C1 segment of cervical spinal cord (tissue), 14 donors: ENCODE results near the gene HSD17B8.
A peak's percentile ranks its signal among the peaks of the same experiment; 100 is the strongest.
"Not testable (repeated sequence)": the region's sequence is repeated elsewhere in the genome, so short reads cannot be mapped to it uniquely, and the experiment has no call there.

Experiments used
- DNase-seq, 14 donors: peaks; one replicate each; lab custom pipeline; 2025; lab: John Stamatoyannopoulos, UW

HSD17B8 gene

GRCh38 chr6:33206027-33206863, 1.8 kb downstream of the HSD17B8 start:
- peak in 1 of 14 donors; percentile 13 for DNase-seq

GRCh38 chr6:33206864-33207551, 2.6 kb downstream of the HSD17B8 start:
- peak in 2 of 14 donors; percentile 25 to 68 for DNase-seq

DNA sequence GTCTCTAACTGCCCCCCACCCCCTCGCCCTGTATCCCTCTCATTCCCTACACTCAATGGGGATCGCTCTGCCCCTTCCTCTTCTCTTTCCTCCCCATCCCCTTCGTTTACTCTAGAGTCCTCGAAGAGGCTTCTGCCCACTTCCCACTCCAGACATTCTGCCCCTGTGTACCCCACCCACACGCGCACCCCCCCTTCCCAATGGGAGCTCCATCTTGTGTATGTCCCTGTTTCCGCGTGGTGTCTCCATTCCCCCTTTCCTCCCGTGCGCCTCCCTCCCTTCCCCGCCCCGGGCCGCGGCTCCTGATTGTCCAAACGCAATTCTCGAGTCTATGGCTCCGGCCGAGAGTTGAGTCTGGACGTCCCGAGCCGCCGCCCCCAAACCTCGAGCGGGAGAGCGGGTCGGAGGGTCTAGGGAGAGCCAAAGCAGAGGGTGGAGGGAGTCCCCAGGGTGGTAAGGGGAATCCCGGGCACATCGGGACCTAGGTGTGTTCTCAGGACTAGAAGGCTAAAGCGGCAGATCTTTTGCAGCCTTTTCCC, 3.2 kb downstream of the HSD17B8 start:
- DNase-seq, result peak in 4 of 14 donors; percentile 46 to 71 (median 58)

DNA sequence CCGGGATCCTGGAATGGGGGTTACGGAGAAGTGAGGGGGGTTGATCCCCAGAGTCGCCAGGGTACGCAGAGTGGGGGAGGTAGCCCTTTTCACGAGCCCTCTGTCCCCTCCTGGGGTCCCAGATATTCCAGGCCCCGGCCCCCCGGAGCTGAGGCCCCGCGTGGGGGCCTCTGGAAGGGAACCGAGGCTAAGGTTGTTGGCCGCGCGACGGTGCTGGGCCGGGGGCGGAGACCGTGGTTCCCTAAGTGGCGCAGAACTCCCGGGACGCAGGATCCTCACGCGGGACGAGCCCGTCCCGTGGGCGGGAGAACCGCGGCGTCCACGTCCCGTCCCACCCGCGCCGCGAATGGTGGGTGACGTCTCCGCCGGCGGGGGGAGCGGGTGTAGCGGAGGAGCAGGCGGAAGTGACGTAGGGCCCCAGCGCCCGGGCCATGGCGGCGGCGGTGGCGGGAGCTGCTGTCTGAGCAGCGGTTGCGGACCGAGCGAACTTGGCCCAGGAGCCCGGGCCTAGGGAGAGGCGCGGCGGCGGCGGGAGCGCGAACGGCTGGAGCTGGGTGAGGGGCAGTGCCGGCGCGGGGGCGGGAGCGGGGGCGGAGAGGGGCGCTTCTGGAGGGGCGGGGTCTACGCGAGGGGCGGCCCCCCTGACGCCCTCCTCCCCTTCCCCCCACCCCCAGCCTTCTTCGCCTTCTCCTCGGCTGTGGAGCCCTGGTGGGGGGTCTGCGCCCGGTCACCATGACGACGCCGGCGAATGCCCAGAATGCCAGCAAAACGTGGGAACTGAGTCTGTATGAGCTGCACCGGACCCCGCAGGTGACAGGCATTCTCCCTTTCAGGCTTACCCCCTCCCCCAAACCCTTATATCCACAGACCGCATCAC, 3.9 kb downstream of the HSD17B8 start, which contains the start of gene RING1:
Gene RING1 (plus strand): TSS at position 410 of the 877 bp plus-strand sequence. CDS start 323 bp downstream, at position 733.
- peak in 12 of 14 donors; percentile 60 to 89 (median 78) for DNase-seq

DNA sequence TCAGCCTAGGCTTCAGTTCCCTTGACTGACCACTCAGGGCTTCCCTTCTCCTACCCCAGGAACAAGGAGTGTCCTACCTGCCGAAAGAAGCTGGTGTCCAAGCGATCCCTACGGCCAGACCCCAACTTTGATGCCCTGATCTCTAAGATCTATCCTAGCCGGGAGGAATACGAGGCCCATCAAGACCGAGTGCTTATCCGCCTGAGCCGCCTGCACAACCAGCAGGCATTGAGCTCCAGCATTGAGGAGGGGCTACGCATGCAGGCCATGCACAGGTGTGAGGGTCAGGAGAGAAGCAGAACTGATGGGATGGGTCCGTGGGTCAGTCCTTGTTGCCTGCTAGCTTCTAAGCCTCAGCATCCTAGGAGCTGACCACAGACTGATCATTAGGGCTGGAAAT, 5.4 kb downstream of the HSD17B8 start:
- DNase-seq, result no peak

DNA sequence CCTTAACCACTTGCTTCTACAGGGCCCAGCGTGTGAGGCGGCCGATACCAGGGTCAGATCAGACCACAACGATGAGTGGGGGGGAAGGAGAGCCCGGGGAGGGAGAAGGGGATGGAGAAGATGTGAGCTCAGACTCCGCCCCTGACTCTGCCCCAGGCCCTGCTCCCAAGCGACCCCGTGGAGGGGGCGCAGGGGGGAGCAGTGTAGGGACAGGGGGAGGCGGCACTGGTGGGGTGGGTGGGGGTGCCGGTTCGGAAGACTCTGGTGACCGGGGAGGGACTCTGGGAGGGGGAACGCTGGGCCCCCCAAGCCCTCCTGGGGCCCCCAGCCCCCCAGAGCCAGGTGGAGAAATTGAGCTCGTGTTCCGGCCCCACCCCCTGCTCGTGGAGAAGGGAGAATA, 6.7 kb downstream of the HSD17B8 start:
- no peak for DNase-seq

DNA sequence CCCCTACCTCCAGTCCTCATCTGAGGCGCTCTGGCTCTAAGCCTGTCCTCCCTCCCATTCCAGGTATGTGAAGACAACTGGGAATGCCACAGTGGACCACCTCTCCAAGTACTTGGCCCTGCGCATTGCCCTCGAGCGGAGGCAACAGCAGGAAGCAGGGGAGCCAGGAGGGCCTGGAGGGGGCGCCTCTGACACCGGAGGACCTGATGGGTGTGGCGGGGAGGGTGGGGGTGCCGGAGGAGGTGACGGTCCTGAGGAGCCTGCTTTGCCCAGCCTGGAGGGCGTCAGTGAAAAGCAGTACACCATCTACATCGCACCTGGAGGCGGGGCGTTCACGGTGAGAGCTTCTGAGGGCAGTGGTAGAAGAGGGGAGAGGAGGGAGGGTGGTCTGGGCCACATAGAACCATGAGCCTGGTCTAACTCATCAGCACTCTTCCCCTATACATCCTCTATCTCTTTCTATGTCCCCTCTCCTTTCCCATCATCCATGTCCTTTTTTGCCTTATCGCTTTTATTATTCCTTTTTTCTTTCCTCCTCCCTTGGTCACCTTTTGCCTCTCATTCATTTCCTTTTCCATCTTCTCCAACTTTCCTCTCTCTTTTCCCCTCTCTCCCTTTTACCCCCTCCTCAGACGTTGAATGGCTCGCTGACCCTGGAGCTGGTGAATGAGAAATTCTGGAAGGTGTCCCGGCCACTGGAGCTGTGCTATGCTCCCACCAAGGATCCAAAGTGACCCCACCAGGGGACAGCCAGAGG, 7.4 kb downstream of the HSD17B8 start:
- DNase-seq, result no peak

- DNase-seq, result no peak
Observed at GRCh38 chr6:33212857-33213165, 8.4 kb downstream of the HSD17B8 start.

DNA sequence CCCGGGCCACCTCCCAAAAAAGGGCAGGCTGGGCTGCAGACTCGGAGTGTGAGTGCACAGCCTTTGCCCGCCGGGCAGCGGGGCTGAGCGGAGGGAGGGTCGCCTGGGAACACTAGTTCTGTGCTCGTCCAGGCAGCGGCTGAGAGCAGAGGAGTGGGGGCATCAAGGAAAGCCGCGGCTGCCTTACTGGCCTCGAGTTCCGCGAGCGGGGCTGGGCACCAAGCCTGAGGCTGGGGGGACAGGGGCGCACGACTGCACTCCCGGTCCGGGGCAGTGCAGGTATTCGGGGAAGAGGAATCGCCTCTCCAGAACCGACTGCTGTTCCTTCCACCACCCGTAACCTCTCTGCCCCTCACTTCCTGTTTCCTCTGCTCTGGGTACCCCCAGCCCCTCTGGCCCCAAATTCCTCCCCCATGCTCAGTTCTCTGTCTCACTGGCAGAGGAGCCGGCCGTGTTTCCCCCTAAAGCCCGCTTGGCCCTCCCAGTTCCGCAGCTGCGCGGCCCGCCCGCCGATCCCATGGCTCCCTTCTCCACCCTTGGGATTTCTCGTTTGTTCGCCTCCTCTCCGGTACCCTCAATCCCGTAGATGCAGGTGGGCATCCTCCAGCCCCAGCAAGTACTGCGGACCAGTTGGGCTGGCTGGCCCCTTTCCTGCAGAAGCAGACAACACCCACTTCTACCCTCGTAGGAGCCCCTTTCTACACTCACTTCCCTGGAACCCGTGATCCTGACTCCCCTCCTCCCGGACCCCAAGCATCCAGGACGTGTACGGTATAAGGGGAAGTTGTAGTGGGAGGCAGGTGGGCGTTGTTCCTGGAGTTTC, 8.9 kb downstream of the HSD17B8 start:
- DNase-seq, result peak in 2 of 14 donors; percentile 33 to 39

DNA sequence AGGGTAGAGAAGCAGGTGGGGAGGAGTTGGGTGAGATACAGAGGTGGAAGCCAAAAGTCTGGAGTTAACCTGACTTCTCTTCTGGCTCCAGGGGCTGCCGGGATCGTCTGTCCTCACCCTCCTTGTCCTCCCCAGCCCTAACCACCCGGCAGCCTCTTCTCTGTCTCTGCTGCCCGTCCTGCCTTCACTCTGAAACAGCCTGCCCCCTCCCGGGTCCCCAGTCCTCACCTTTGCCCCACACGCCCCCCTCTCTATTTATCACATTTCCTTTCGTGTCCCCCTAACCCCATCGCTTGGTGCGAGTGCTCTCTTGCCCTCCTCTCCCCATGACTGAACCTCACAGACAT, 9.5 kb downstream of the HSD17B8 start:
- DNase-seq, result no peak

- DNase-seq, result no peak
Observed at GRCh38 chr6:33215271-33216116, 11.0 kb downstream of the HSD17B8 start.

DNA sequence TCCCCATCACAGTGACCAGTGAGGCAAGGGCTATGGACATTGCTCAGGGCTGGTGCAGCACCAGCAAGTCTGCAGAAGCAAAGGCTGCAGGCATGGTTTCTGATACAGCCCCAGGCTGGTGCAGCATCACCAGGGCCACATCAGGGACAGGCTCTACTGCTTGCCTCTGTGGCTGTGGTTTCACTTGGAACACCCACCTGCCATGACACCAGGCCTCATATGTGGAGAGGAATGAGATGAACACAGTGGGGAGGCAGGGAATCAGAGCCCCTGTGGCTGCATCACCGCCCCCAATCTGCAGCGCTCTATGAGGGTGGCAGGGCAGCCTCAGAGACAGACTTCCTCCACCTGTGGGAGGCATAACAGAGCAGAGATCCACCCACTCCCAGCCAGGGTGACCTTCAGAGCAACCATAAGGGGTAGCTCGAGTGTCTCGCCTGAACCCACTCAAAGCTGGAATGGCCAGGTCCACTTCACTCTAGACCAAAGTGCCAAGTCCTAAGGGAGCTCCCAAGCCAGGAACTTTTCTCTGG, 11.7 kb downstream of the HSD17B8 start:
- DNase-seq, result no peak

- no peak for DNase-seq
Observed at GRCh38 chr6:33217246-33217645, 12.8 kb downstream of the HSD17B8 start.

- DNase-seq, result no peak
Observed at GRCh38 chr6:33217681-33218080, 13.2 kb downstream of the HSD17B8 start.

GRCh38 chr6:33226503-33227120, 22.2 kb downstream of the HSD17B8 start:
- DNase-seq, result not testable (repeated sequence)

DNA sequence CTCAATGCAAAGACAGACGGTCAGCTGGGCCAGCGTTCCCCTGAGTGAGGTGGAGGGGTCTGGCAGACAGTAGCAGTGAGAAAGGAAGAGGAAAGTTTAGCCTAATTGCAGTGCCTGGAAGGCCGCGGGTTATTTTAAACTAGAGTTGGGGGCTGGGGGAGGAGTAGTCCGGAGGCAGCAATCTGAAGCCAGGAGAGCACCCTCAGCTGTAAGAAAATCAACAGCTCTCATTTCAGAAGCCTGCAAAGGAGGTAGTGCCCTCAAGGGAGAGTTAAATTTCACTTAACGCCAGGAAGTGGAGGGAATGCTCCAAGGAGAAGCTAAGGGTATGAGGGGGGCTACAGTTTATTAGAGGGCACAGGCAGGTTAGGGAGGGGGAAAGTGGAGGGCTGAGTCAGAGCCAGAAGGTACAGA, 30.8 kb downstream of the HSD17B8 start:
- no peak for DNase-seq

DNA sequence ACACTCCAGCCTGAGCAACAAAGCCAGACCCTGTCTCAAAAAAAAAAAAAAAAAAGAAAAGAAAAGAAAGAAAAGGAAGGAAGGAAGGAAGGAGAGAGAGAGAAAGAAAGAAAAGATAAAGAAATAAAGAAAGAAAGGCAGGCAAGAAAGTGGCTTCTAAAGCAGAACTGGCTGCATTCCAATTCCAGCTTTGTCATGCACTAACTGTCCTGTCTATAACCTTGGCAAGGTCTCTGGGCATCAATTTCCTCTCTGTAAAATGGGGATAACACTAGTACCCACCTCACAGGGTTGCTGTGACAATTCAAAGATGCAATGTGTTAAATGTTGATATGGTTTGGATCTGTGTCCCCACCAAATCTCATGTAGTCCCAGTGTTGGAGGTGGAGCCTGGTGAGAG, 31.9 kb downstream of the HSD17B8 start:
- DNase-seq, result no peak

DNA sequence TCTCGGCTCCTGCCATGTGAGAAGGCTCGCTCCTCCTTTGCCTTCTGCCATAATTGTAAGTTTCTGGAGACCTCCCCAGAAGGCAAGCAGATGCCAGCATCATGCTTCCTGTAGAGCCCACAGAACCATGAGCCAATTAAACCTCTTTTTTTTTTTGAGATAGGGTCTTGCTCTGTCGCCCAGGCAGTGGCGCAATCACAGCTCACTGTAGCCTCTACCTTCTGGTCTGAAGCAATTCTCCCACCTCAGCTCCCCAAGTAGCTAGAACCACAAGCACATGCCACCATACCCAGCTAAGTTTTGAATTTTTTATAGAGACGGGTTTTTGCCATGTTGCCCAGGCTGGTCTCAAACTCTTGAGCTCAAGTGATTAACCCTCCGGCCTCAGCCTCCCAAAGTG, 32.4 kb downstream of the HSD17B8 start:
- DNase-seq, result no peak
